ENCODE measurements around the gene PTPN14.

Gene PTPN14

GRCh38 chr1:214541693-214542092 lies 9.7 kb downstream of the PTPN14 start:
- no peak for TF ChIP-seq CTCF (IDR thresholded peaks at IDR 0.05; ENCODE audit: borderline replicate concordance, control extremely low read depth, extremely low read depth, insufficient read depth, missing control alignments)
- no peak for DNase-seq (ENCODE audit: low spot score)
- in situ Hi-C loops (cut with MboI; ENCODE audit: low sequenced_read_pairs, unreplicated experiment): no loop called here

- in situ Hi-C loops (cut with MboI; ENCODE audit: low sequenced_read_pairs, unreplicated experiment): no loop called here
- no peak for TF ChIP-seq CTCF (IDR thresholded peaks at IDR 0.05; ENCODE audit: borderline replicate concordance, control extremely low read depth, extremely low read depth, insufficient read depth, missing control alignments)
These were observed 10.2 kb downstream of the PTPN14 start for GRCh38 chr1:214541206-214541605.

GRCh38 chr1:214540324-214540723 lies 11.1 kb downstream of the PTPN14 start:
- no peak for TF ChIP-seq CTCF (IDR thresholded peaks at IDR 0.05; ENCODE audit: borderline replicate concordance, control extremely low read depth, extremely low read depth, insufficient read depth, missing control alignments)
- in situ Hi-C loops (cut with MboI; ENCODE audit: low sequenced_read_pairs, unreplicated experiment): no loop called here
- DNase-seq (ENCODE audit: low spot score): no peak

More at GRCh38 chr1:214541206-214541605, 10.2 kb downstream of the PTPN14 start:
- DNase-seq (ENCODE audit: low spot score): no peak

GRCh38 chr1:214538496-214538895 lies 12.9 kb downstream of the PTPN14 start:
- no peak for DNase-seq (ENCODE audit: low spot score)
- TF ChIP-seq CTCF (IDR thresholded peaks at IDR 0.05; ENCODE audit: borderline replicate concordance, control extremely low read depth, extremely low read depth, insufficient read depth, missing control alignments): no peak
- in situ Hi-C loops (cut with MboI; ENCODE audit: low sequenced_read_pairs, unreplicated experiment): no loop called here

GRCh38 chr1:214537872-214538473 lies 13.4 kb downstream of the PTPN14 start:
- in situ Hi-C loops (cut with MboI; ENCODE audit: low sequenced_read_pairs, unreplicated experiment): no loop called here
- no peak for DNase-seq (ENCODE audit: low spot score)
- no peak for TF ChIP-seq CTCF (IDR thresholded peaks at IDR 0.05; ENCODE audit: borderline replicate concordance, control extremely low read depth, extremely low read depth, insufficient read depth, missing control alignments)

GRCh38 chr1:214537219-214537618 lies 14.2 kb downstream of the PTPN14 start:
- TF ChIP-seq CTCF (IDR thresholded peaks at IDR 0.05; ENCODE audit: borderline replicate concordance, control extremely low read depth, extremely low read depth, insufficient read depth, missing control alignments): no peak
- in situ Hi-C loops (cut with MboI; ENCODE audit: low sequenced_read_pairs, unreplicated experiment): no loop called here
- no peak for DNase-seq (ENCODE audit: low spot score)
